ENCODE data around the gene SNRNP48.

SNRNP48 gene

DNA sequence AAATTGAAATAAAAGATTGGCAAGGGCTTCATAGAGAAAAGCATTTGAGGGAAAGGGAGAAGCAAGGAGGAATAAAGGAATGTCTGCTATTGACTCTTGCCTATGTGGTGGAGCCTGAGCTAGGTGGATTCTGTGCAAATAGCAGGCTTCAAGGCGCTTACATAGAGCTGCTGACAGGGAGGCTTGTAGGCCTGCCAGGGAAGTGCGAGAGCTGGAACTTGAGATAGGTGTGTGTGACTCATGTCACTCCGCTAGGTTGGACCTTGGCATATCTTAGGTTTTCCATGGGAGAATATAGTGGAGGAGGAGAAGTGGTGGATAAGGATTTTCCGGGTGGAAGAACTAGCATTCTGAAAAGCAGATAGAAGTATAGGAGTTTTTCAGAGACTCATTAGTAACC is 14.0 kb downstream of the SNRNP48 start:
- DNase-seq = no peak

DNA sequence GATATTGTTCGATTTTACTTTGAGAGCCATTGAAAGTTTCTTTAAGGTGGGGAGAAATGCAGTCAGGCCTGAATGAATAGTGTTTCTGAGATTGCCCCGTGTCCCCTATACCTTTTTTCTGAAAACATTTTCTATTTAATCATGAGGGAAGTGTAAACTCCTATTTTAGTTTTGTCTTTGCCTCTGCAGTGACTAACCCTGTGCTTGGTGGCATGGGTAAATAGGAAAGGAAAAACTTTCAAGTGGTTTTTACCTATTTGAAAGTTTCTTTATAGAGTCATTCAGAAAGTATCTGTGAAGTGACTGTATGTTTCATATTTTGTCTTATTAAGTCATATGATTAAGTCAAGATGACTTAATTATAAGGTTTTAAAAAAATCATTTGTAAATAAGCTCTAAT is 14.5 kb downstream of the SNRNP48 start:
- DNase-seq = no peak

DNA sequence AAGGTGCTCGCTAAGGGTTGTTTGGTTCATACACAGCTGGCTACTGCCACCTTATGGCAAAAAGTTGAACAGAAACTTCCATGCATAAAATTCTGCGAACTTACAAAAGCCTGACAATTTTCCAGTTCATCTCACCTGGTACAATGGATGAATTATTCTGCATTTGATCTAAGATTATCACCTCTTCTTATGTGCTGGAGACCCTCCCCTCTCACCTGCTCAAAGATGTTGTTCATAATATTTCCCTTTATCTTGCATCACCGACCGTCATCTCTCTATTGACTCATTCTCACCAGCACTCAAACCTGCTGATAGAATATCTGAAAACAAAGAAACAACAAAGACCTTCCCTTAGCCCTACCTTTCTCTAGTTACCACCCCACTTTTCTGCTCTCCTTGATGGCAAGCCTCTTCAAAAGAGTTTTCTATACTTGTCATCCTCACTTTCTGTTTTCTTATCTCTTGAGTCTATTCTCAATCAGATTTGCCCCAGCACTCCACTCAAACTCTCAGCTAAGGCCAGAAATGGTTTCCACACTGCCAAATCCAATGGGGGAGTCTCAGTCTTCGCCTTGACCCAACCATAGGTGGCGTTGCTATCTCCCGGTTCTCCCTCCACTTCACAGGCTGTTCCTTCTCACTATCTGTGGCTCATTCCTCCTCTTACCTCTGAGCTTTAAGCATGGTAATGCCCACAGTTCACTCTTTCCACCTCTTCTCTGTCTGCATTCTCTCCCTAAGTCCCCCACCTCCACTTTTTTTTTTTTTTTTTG is 25.8 kb downstream of the SNRNP48 start:
- no peak for DNase-seq

DNA sequence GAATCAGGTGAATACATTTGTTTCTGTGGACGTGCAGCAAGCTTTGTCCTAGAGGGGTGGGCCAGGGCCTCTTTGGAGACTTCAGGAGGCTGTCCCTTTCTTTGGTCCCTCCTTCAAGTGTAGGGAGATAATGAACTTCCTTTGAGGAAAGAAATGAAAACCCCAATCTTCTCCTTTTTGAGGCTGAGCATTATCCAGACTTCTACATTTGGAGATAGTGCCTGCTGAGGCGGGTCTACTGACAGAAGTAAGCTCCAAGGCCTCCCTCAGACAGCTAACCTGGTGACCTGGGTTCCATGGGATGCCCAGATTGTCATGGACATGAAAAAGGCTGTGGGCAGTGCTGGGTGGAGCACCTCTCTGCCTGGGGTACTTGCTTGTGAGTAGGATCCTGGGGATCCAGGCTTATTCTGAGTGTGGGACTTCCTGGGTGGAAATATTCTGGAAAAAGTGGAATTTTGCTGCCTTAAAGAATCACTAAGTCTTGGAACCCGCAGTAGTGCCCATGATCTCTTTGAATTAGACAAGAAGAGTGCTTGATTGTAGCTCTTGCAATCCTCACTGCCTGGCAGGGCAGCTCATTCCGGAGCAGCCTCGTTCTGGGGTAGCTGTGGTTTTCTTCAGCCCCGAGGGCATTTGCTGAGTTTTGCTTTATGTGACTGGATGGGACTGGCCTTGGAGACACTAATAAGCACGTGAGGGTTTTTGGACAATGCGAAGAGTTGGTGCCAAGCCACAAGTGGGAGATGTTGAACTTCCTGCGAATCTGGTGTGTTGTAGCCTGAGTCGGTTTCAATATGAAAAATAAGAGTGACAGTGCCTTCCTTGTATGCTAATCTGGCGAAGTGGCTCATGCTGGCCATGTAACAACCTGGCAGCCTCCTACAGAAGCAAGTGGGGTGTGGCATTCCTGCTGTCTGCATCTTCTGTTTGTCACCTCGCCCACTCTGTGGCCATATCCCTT is 28.1 kb downstream of the SNRNP48 start:
- peak; percentile 26 for DNase-seq

DNA sequence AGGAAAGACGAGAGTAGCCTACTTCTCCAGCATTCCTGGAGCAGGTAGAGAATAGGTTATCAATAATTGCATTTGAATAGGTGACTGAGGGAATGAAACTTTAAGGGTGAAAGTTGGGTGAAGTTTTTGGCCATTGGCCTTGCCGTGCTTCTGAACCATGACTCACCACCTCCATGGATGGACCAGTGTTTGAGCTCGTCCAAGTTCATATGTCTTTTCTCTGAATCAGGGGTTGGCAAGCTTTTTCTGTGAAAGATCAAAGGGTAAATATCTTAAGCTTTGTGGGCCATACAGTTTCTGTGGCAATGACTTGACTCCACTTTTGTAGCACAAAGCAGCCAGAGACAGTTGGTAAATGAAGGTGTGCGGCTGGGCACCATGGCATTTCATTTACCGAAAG is 31.8 kb downstream of the SNRNP48 start:
- no peak for DNase-seq

DNA sequence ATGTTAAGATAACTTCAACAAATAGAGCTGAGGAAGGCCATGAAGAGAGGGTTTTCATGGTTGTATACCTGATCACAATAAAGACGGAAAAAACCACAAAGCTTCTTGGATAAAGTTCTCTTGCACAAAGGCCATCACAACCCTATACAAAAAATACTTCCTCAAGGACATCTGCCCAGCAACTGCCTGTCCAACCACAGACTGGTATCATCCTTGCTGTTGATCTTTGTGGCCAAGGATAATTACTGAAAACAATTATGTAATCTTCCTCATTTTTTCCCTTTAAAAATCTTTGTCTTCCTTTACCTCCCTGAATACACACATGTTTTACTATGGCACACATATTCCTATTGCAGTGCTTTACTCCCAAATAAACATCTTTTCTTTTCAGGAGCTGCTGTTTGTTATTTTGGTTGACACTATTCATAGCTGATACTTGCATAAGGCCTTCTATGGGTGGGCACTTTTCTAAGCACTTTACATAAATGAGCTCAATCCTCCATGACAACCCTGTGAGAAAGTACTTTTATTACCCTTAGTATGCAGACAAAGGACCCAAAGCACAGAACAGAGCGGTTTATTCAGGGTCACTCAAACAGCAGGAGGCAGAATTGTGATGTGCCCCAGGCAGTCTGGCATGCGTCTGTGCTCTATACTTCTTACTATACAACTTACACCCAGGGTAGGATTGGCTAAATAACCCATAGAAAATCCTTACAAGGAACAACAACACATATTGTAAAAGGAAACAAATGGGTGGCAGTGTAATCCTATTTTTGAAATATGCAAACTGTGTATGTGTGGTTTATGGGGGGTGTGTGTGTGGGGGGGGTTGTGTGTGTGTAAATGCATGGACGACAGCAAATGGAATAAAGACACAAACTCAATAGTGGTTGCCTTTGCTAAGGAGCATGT is 35.1 kb downstream of the SNRNP48 start:
- no peak for DNase-seq

DNA sequence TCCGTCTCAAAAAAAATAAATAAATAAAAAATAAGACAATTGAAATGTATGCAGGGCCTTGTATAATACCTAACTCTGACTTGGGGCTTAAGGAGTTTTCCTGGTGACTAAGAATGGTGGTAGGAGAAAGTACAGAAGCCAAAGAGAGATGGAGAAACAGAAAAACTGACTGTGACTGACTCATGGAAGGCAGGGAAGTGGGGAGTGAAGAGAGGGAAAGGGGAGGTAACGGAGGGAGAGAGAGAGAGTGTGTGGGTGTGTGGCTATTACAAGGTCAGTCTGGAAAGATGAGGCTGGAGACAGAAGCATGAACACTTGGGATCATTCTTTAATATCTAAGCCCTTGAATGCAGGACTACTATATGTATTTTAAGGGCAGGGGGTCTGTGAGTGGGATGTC is 38.5 kb downstream of the SNRNP48 start:
- DNase-seq = no peak

DNA sequence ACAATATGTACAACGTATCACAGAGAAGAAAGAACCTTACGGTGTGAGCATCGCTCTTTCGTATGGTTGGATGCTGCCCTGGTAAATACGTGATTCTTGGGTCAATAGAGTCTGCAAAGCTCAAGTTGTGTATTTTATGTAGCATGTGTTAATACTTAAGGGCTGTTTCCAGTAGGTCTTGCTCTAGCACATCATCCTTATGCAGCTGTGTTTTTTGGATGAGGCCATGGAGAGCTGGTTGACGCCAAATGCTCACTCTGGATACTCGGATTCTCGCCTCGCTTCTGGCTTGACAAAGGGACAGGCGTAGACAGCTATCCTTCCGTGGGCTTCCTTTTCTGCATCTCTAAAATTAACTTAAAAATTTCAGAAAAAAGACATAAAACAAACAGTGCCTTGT is 38.9 kb downstream of the SNRNP48 start:
- DNase-seq = no peak

DNA sequence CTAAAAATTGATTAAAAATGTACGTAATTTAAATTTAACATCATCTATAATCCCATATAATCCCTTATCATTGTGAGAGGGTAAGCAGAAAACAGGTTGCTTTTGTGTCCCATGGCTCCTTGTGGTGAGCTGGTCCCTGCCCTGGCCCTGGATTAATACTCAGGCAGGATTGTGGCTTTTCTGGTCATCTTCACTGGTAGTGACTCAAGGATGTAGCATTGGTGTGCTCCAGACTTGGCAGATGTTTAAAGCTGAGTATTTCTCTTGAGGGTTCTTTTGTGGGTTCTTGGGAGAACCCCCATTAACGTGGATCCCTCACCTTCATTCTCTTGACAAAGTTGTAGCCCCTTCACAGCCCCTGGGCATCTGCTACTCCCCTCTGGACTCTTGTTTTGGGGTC is 39.3 kb downstream of the SNRNP48 start:
- DNase-seq = no peak

DNA sequence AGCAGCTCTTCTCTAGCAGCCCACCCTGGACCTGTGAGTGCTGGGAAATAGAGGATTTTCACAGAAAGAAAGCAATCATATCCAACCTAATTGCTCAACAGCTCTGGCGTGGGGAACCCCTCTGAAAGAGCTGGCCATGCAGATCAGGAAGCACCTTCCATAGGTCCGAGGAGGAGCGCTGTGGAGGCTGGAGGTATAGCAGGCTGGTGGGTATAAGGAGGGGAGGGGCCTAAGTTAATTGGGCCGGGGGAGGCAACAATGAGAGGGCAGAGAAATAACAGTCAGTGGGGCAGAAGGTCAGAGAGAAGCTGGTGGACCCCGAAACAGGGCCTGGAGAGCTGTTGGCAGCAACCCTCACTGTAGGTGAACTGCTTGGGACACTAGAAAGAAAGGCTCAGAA is 40.8 kb downstream of the SNRNP48 start:
- DNase-seq = no peak

DNA sequence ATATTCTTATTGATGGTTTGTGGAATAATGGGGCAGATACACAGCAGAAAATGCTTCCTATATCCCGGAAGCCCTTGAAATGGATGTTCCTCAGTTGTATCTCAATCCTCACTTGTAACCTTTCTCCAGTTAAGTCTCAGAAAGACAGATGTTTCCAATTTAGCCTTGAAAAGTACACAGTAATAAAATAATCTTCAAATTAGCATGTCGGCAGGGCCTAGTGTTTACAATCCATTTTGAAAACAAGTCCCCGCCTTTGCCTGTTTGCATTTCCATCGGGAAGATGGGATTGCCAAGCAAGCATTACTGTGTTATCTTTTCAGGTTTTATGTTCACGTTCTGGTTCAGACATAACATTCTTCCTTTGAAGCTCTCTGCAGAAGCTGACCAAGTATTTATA is 41.5 kb downstream of the SNRNP48 start:
- DNase-seq = no peak

DNA sequence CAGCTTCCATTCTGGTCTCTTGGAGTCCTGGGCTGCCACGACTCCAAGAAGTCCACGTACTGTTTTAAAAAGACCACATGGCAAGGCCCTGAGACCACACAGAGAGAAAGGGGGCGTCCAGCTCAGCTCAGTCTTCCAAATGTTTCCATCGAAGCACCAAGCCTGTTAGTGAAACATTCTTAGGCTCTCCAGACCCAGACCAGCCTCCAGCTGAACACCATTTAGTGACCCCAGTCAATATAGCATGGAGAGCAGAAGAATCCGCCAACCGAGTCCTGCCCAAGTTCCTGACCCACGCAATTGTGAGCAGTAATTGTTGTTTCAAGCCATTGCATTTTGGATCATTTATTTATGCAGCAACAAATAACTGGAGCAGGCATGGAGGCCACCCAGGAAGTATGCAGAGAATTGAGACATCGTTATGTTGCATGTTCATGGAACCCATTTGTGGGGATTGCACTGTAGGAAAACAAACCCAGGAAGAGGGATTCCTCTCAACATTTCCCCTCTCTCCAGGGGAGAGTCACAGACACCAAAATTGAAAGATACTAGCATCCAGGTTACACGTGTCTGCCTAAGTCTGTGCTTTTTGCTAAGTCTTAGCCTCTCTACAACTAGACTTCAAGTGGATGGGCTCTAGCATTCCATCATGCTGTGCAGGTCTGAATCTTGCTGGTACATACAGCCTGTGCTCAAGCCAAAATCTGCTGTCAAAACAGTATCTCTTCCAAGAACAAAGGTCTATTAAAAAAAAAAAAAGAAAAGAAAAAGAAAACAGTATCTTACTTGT is 42.7 kb downstream of the SNRNP48 start:
- no peak for DNase-seq

DNA sequence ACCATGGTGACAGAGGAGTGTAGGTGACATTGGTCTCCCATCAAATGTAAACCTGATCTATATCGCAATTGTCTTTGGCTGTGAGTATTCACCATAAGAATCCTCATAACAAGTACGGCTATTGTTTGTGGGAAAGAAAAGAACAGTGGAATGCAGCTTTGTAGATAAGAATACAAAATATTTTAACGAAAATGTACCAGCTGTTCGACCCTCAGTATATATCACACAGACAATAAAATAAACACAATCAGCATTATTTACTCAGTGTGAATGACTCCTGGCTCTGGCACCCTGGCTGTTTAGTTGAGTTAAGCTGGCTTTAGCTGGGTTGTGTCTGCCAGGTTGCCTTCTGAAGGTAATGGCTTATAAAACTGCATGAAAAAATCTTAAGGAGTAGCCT is 43.4 kb downstream of the SNRNP48 start:
- DNase-seq = no peak

DNA sequence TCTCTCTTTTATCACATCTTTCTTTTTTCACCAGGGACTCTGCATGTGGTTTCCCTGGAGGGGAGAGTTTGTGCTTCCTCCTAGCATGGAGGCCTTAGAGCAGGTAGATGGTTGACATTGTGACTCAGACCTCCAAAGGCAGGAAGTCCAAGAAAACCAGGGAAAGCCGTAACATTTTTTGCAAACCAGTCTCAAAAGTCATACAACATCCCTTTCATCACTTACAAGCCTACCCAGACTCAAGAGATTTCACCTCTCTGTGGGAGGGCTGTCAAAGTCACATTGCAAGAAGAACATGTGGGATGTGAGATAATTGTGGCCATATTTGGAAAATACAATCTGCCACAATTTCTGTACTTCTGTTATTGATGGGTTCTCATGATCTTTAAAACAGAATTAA is 46.2 kb downstream of the SNRNP48 start:
- no peak for DNase-seq

DNA sequence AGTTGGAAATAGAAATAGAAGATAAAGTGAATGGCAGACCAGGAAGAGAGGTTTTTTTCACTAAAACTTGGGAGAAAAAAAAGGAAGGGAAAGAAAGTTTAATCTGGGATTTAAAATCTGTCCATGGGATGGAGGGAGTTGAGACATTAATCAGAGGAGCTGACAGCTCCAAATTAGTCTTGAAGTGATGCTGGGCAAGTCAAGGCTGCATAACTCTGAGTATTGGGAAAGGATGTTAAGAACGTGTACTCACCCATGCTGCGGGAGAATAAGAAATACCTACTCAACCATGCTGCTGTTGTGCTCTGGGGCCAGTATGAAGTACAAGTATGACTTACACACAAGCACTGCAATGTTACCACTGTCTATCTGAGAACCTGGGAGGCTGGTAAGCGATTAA is 47.5 kb downstream of the SNRNP48 start:
- no peak for DNase-seq

DNA sequence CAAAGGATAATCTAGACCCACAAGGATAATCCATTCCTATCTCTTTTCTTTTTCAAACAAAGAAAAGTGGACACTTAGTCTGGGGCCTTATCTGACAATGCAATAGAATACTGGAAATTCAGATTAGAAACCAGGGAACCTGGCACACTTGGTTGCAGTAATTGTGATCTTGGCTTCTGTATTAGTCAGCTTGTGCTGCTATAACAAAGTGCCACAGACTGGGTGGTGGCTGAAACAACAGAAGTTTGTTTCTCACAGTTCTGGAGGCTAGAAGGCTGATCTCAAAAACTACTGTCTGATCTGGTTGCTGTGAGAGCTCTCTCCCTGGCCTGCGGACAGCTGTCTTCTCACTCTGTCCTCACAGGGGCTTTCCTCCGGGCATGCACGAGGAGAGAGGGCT is 49.4 kb downstream of the SNRNP48 start:
- DNase-seq = no peak

DNA sequence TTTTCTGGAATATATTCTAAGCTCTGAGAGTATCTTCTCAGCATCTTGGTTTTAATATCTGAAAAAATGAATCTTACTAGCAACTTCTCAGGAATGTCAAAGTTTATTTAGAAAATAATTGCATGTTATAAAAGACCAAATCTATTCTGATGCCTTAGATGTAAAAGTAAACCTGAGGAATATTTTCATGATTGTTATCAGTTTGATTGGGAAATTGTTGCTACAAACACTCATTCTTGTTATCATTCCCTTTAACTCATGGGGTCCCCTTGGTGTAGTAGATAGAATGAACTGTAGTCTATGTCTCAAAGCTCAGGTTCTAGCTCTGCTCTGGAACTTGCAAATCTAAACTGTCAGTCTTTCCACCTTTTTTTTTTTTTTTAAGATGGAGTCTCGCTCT is 50.0 kb downstream of the SNRNP48 start:
- no peak for DNase-seq

DNA sequence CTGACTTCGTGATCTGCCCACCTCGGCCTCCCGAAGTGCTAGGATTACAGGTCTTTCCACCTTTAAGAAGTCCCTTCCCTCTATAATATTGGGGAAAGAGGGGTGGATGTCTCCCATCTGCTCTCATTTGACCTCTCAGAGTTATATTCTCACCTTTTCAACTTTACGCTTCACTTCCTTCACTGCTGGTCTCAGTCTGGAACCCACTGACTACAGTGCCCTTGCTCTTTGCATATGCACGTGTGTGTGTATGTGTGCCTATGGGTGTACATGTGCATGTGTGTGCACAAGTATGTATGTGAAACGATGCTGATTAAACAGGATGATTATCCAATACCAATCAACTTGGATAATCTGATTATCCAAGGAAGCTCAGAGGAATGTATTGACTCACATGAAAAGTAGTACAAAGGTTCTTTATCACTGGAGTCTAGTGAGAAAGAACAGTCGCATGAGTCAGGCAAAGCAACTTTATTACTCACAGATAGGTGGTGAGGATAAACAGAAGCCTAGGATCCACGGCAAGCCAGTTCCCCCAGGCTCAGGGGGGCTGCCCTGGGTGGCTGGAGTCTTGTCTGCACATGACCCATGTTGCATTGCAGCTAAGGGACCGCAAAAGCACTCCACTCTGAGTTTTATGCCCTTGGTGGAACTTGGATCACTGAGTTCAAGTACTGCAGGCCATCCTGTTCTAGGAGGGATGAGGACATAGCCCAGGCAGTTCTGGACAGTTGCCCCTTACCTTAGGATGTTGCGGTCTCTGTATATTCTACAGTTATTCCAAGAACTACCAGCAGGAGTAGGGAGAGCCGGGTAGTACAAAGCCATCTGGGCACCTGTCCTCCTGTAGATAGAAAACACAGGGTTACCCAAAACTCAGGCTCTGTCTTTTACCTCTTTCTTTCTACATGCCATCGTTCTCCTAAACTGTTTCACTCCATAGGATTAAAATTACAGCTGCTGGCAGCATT is 50.9 kb downstream of the SNRNP48 start:
- DNase-seq = no peak

DNA sequence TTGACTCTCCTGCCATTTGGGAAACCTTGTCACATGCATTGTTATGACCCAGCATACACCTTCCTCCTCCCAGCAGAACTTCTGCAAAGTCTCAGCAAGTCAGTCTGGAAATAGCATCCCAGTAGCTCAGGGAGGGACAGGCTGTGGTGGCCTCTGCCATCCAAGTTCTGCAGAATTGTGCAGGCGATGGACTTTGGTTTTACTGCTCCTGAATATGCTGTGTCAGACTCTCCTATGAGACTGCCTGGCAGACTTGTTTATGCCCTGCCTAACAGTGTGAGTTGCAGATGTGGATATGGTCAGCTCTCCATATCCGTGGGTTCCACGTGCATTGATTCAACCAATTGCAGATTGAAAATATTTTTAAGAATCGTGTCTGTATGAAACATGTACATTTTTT is 52.8 kb downstream of the SNRNP48 start:
- no peak for DNase-seq

DNA sequence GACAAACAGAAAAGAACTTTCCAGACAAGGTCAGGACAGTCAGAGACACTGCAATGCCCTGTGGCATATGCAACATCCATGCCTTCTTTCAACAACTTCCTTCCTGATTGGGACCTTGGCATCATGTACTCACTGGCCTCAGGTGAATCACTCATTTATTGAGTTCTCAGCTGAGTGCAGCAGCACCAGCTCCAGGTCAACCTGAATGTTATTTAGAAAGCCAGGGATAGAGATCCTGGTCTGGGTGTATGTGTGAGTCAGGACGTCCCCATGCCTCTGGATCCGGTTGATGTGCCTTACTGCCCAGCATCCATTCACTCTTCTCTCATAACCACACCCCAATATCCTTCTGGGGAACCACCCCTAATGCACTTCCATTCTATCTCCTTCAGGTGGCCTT is 54.4 kb downstream of the SNRNP48 start:
- no peak for DNase-seq

DNA sequence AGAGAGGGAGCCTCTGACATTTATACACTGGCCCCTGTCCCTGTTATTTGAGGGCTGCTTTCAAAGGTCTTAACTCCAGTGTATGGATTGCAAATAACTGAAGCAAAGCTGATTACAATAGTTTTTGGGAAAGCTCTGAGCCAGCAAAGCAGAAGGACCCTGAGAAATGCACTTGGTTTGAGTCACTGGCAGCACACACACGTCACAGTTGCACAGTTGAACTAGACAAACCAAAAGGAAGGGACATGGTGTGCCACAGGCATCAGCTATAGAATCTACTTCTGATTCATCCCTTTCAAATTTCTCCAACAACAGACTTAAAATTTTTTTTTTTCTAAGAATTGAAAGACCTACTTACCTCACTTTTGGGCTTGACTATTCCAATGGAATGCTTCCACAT is 56.4 kb downstream of the SNRNP48 start:
- no peak for DNase-seq
